Measurements from ENCODE around the gene RFPL1.
"Not testable (repeated sequence)": the region's sequence is repeated elsewhere in the genome, so short reads cannot be mapped to it uniquely, and the experiment has no call there.

DNA sequence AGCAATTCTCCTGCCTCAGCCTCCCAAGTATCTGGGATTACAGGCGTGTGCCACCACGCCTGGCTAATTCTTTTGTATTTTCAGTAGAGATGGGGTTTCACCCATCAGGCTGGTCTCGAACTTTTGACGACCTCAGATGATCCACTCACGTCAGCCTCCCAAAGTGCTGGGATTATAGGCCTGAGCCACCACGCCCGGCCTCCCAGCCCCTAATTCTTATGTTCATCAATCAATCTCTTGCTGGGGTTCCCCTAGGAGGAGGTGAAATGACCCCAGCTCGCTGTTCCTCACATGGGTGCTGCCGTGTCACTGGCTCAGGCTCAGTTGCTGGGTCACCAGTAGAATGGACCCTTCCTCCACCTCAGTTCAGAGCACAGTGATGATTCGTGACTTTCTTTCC lies at the start of gene RFPL1:
- TF ChIP-seq, protein P1, sequence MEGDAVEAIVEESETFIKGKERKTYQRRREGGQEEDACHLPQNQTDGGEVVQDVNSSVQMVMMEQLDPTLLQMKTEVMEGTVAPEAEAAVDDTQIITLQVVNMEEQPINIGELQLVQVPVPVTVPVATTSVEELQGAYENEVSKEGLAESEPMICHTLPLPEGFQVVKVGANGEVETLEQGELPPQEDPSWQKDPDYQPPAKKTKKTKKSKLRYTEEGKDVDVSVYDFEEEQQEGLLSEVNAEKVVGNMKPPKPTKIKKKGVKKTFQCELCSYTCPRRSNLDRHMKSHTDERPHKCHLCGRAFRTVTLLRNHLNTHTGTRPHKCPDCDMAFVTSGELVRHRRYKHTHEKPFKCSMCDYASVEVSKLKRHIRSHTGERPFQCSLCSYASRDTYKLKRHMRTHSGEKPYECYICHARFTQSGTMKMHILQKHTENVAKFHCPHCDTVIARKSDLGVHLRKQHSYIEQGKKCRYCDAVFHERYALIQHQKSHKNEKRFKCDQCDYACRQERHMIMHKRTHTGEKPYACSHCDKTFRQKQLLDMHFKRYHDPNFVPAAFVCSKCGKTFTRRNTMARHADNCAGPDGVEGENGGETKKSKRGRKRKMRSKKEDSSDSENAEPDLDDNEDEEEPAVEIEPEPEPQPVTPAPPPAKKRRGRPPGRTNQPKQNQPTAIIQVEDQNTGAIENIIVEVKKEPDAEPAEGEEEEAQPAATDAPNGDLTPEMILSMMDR (IDR thresholded peaks at IDR 0.05): not testable (repeated sequence)
- not testable (repeated sequence) for TF ChIP-seq POLR2AphosphoS5 (IDR thresholded peaks at IDR 0.05)
